ENCODE measurements around the gene KCMF1. TPM values are rescaled to one million over a fixed set of nuclear protein-coding genes. Genes with fewer than 3 reads are reported as not detected.

KCMF1 gene
- polyA plus RNA-seq, 3 donors: 22.5 to 52.9 (median 28.5) TPM

- H3K9me3 Mint-ChIP-seq: peaks cover 0 to 5% (median 0%) of the 10 kb centered on the region in 7 donors
These were observed 5.1 kb upstream of the KCMF1 start for GRCh38 chr2:84965827-84966226.

GRCh38 chr2:84966731-84967130 is 4.2 kb upstream of the KCMF1 start:
- Histone ChIP-seq H3K4me3 (replicated peaks in 1 of 3; ENCODE audit: low read depth in 2 of 3, low read length in 3 of 3) (no peak overlapping the region), H3K79me2 (ENCODE audit: insufficient read depth, low read length) (peaks cover 65% of the 10 kb centered on the region), H3K36me3 (replicated peaks in 1 of 2; ENCODE audit: control insufficient read depth in 1 of 2, insufficient read depth in 2 of 2, low read length in 2 of 2) (peaks cover 0 to 10% of the 10 kb centered on the region in 2 donors), H3K9ac (ENCODE audit: insufficient read depth, low read length, poor library complexity, severe bottlenecking) (no peak overlapping the region), H3K4me2 (replicated peaks; ENCODE audit: extremely low read depth, low read length, poor library complexity, severe bottlenecking) (no peak overlapping the region), H3K27ac (ENCODE audit: low read depth in 1 of 2, low read length in 2 of 2) (peak overlapping the region; percentile 11 to 20), H2AFZ (ENCODE audit: insufficient read depth, low read depth, low read length, poor library complexity, severe bottlenecking) (no peak overlapping the region), H3K9me3 (replicated peaks in 1 of 2; ENCODE audit: control insufficient read depth in 1 of 2, insufficient read depth in 1 of 2, low read length in 2 of 2) (no peaks in the 10 kb centered on the region), H3K27me3 (ENCODE audit: control insufficient read depth in 2 of 2, insufficient read depth in 2 of 2, low read length in 2 of 2) (no peaks in the 10 kb centered on the region), H3K4me1 (ENCODE audit: control insufficient read depth in 1 of 2, insufficient read depth in 2 of 2, low read length in 2 of 2) (peaks cover 64 to 71% of the 10 kb centered on the region in 2 donors), H4K20me1 (ENCODE audit: insufficient read depth, low read length) (peaks cover 53% of the 10 kb centered on the region)
- 0% methylated on average over 2 of the region's 7 CpGs for WGBS (ENCODE audit: insufficient coverage)
- H3K9me3 Mint-ChIP-seq: peaks cover 0 to 5% (median 0%) of the 10 kb centered on the region in 7 donors
- DNase-seq: peak in 1 of 3 donors; percentile 45
- no peak for TF ChIP-seq CTCF (IDR thresholded peaks at IDR 0.05)
- intact Hi-C loops (cut with micrococcal nuclease): no loop called here
- peaks cover 20 to 23% of the 10 kb centered on the region in 2 donors for H3K36me3 Mint-ChIP-seq
- peak overlapping the region in 5 of 7 donors; percentile 8 to 74 (median 31) for H3K27ac Mint-ChIP-seq
- peaks cover 64% of the 10 kb centered on the region for H3K4me1 Mint-ChIP-seq
- H3K27me3 Mint-ChIP-seq (ENCODE audit: low read depth in 3 of 3): peaks cover 0 to 3% (median 0%) of the 10 kb centered on the region in 3 donors
- peak overlapping the region in 1 of 2 donors; percentile 8 for H3K4me3 Mint-ChIP-seq

More at GRCh38 chr2:84965827-84966226, 5.1 kb upstream of the KCMF1 start:
- no peak for TF ChIP-seq CTCF (IDR thresholded peaks at IDR 0.05)
- intact Hi-C loops (cut with micrococcal nuclease): no loop called here
- peaks cover 64 to 71% of the 10 kb centered on the region in 2 donors for H3K4me1 ChIP-seq (ENCODE audit: control insufficient read depth in 1 of 2, insufficient read depth in 2 of 2, low read length in 2 of 2)
- H3K4me2 ChIP-seq (replicated peaks; ENCODE audit: extremely low read depth, low read length, poor library complexity, severe bottlenecking): no peak overlapping the region
- peaks cover 66% of the 10 kb centered on the region for H3K4me1 Mint-ChIP-seq
- H3K4me3 Mint-ChIP-seq: no peak overlapping the region
- H3K36me3 Mint-ChIP-seq: peaks cover 24 to 32% of the 10 kb centered on the region in 2 donors
- H3K9me3 ChIP-seq (replicated peaks in 1 of 2; ENCODE audit: control insufficient read depth in 1 of 2, insufficient read depth in 1 of 2, low read length in 2 of 2): no peaks in the 10 kb centered on the region
- H3K9ac ChIP-seq (ENCODE audit: insufficient read depth, low read length, poor library complexity, severe bottlenecking): no peak overlapping the region
- no peak for DNase-seq
- H3K27ac Mint-ChIP-seq: peak overlapping the region in 5 of 7 donors; percentile 35 to 83 (median 46)
- WGBS (ENCODE audit: insufficient coverage): 100% methylated on average over 2 of the region's 9 CpGs
- no peaks in the 10 kb centered on the region for H3K27me3 ChIP-seq (ENCODE audit: control insufficient read depth in 2 of 2, insufficient read depth in 2 of 2, low read length in 2 of 2)
- peaks cover 0 to 3% (median 0%) of the 10 kb centered on the region in 3 donors for H3K27me3 Mint-ChIP-seq (ENCODE audit: low read depth in 3 of 3)
- no peak overlapping the region for H2AFZ ChIP-seq (ENCODE audit: insufficient read depth, low read depth, low read length, poor library complexity, severe bottlenecking)
- H3K27ac ChIP-seq (ENCODE audit: low read depth in 1 of 2, low read length in 2 of 2): peak overlapping the region; percentile 34 to 72
- peaks cover 53% of the 10 kb centered on the region for H4K20me1 ChIP-seq (ENCODE audit: insufficient read depth, low read length)
- H3K79me2 ChIP-seq (ENCODE audit: insufficient read depth, low read length): peaks cover 63% of the 10 kb centered on the region
- H3K36me3 ChIP-seq (replicated peaks in 1 of 2; ENCODE audit: control insufficient read depth in 1 of 2, insufficient read depth in 2 of 2, low read length in 2 of 2): peaks cover 0 to 10% of the 10 kb centered on the region in 2 donors
- H3K4me3 ChIP-seq (replicated peaks in 1 of 3; ENCODE audit: low read depth in 2 of 3, low read length in 3 of 3): no peak overlapping the region
